GM12878 (cell line): Measurements from ENCODE around the gene PTPRN2. TPM values are rescaled to one million over a fixed set of nuclear protein-coding genes. Genes with fewer than 3 reads are reported as not detected.

Experiments
- ATAC-seq: fragments of 200-7000 bp; cut with Tn5 transposase; 3 replicates; pipeline ENCODE4 v1.9.1; 2020; ENCODE audit warnings: mild to moderate bottlenecking, moderate library complexity
- BruUV-seq: library from RNA; stranded (reverse); fragments of 400-500 nt; replicated peaks from 2 replicates; lab custom pipeline; 2021; lab: Mats Ljungman, UMichigan
- CTCF ChIA-PET: fragments of 300-600 bp; sonication (Branson Sonifier 250); formaldehyde crosslinking; extraction: SDS; loops from one replicate; lab custom pipeline; 2021; ENCODE audit warnings: inconsistent platforms; lab: Yijun Ruan, JAX
- POLR2A ChIA-PET: fragments of 350-600 bp; formaldehyde crosslinking; extraction: SDS; loops from one replicate; lab custom pipeline; 2021; ENCODE audit warnings: inconsistent platforms; lab: Charles Lee
- RAD21 ChIA-PET: fragments of 300-600 bp; sonication (Branson Sonifier 250); formaldehyde crosslinking; loops from one replicate; lab custom pipeline; 2023; ENCODE audit warnings: antibody characterized with exemption; ENCODE audit not compliant: unreplicated experiment; lab: Charles Lee
- SMC1A ChIA-PET: fragments of 300-600 bp; sonication (Branson Sonifier 250); formaldehyde crosslinking; loops from one replicate; lab custom pipeline; 2023; ENCODE audit not compliant: unreplicated experiment, uncharacterized antibody; lab: Charles Lee
- DNase-seq: peaks from one replicate; pipeline ENCODE4 v3.0.0-alpha.2; 2011; ENCODE audit warnings: low read depth, low spot score
- FAIRE-seq: peaks from 3 replicates; lab custom pipeline; 2011; peaks lifted over from hg19 to GRCh38; lab: Jason Lieb, UNC
- H2AFZ ChIP-seq: 2 replicates; pipeline ENCODE4 v1.6.0; 2011; ENCODE audit warnings: low read depth, low read length, control low read depth; ENCODE audit not compliant: control insufficient read depth
- H3K27ac ChIP-seq: 2 replicates; pipeline ENCODE4 v1.5.1; 2011; ENCODE audit warnings: control low read depth; ENCODE audit not compliant: control insufficient read depth, insufficient read depth
- H3K27me3 ChIP-seq, 2 experiments: replicated peaks in 1 of 2; 2 replicates each; pipeline versions ENCODE4 v1.6.0 to v1.6.1; 2011; ENCODE audit warnings: low read length in 1 of 2; ENCODE audit not compliant: control insufficient read depth in 2 of 2, insufficient read depth in 2 of 2
- H3K36me3 ChIP-seq, 2 experiments: 2 replicates each; pipeline ENCODE4 v1.5.1; 2011; ENCODE audit warnings: low read length in 1 of 2; ENCODE audit not compliant: control insufficient read depth in 2 of 2, insufficient read depth in 2 of 2
- H3K4me1 ChIP-seq: 2 replicates; pipeline ENCODE4 v1.6.1; 2011; ENCODE audit warnings: mild to moderate bottlenecking, low read length, moderate library complexity, mixed read lengths; ENCODE audit not compliant: control insufficient read depth, insufficient read depth
- H3K4me2 ChIP-seq: 2 replicates; pipeline ENCODE4 v1.6.0; 2011; ENCODE audit warnings: control low read depth; ENCODE audit not compliant: control insufficient read depth, insufficient read depth
- H3K4me3 ChIP-seq: fragments of 200-600 bp; sonication (generic); 2 replicates; pipeline ENCODE4 v1.5.1; 2016
- H3K79me2 ChIP-seq: 2 replicates; pipeline ENCODE4 v1.6.0; 2011; ENCODE audit warnings: low read length; ENCODE audit not compliant: control insufficient read depth, insufficient read depth
- H3K9ac ChIP-seq: 2 replicates; pipeline ENCODE4 v1.8.0; 2011; ENCODE audit warnings: low read length, control low read depth, mixed read lengths; ENCODE audit not compliant: control insufficient read depth, insufficient read depth
- H3K9me3 ChIP-seq: replicated peaks from 3 replicates; pipeline ENCODE4 v1.5.1; 2011; ENCODE audit warnings: mild to moderate bottlenecking, low read length; ENCODE audit not compliant: control insufficient read depth, insufficient read depth
- H4K20me1 ChIP-seq: 2 replicates; pipeline ENCODE4 v1.6.0; 2011; ENCODE audit not compliant: control insufficient read depth, insufficient read depth
- BCL11A ChIP-seq: IDR thresholded peaks from 2 replicates; pipeline ENCODE4 v1.6.1; 2011; ENCODE audit warnings: low read depth, low read length
- BMI1 ChIP-seq: fragments of 450-650 bp; IDR thresholded peaks from 2 replicates; pipeline ENCODE4 v1.6.1; 2016; ENCODE audit warnings: mild to moderate bottlenecking, moderate library complexity, borderline replicate concordance
- CBX3 ChIP-seq: fragments of 200-600 bp; sonication (generic); IDR thresholded peaks from 2 replicates; pipeline ENCODE4 v1.6.1; 2016; ENCODE audit warnings: low read depth, borderline replicate concordance
- EP300 ChIP-seq, 2 experiments: fragments of 150-350 bp in 1 of 2; IDR thresholded peaks; 2 replicates each; pipeline ENCODE4 v1.6.1; 2011 to 2012; ENCODE audit warnings: low read depth in 2 of 2, low read length in 2 of 2, borderline replicate concordance in 1 of 2, improper control_type of control experiment in 1 of 2, inconsistent platforms in 1 of 2; ENCODE audit not compliant: control insufficient read depth in 1 of 2
- HDAC2 ChIP-seq: fragments of 200-600 bp; sonication (generic); IDR thresholded peaks from 2 replicates; pipeline ENCODE4 v1.6.1; 2017
- IKZF1 ChIP-seq: fragments of 450-650 bp; conservative IDR thresholded peaks from 2 replicates; pipeline ENCODE4 v1.6.1; 2017; ENCODE audit warnings: antibody characterized with exemption, mild to moderate bottlenecking
- IKZF2 ChIP-seq, 2 experiments: fragments of 450-650 bp; IDR thresholded peaks; 2 replicates each; pipeline ENCODE4 v1.6.1; 2017; ENCODE audit warnings: mild to moderate bottlenecking in 2 of 2, moderate library complexity in 2 of 2
- LARP7 ChIP-seq: fragments of 450-650 bp; IDR thresholded peaks from 2 replicates; pipeline ENCODE4 v1.6.1; 2017; ENCODE audit warnings: mild to moderate bottlenecking
- MTA3 ChIP-seq: IDR thresholded peaks from 2 replicates; pipeline ENCODE4 v1.6.1; 2012; ENCODE audit warnings: low read length, inconsistent platforms, borderline replicate concordance
- MYC ChIP-seq: IDR thresholded peaks from 2 replicates; pipeline ENCODE4 v1.6.1; 2011; ENCODE audit warnings: mild to moderate bottlenecking, low read length, moderate library complexity, inconsistent platforms; ENCODE audit not compliant: insufficient read depth, insufficient replicate concordance, insufficient read length, severe bottlenecking
- RAD21 ChIP-seq: IDR thresholded peaks from 2 replicates; pipeline ENCODE4 v1.6.1; 2011; ENCODE audit warnings: mild to moderate bottlenecking, low read depth, low read length, moderate library complexity; ENCODE audit not compliant: insufficient read depth
- RFX5 ChIP-seq: IDR thresholded peaks from 2 replicates; pipeline ENCODE4 v1.6.1; 2011; ENCODE audit warnings: low read depth, low read length, improper control_type of control experiment
- SIX5 ChIP-seq: IDR thresholded peaks from 2 replicates; pipeline ENCODE4 v1.6.1; 2011; ENCODE audit warnings: mild to moderate bottlenecking, low read depth, low read length, moderate library complexity; ENCODE audit not compliant: severe bottlenecking
- SREBF2 ChIP-seq: IDR thresholded peaks from 2 replicates; pipeline ENCODE4 v1.6.1; 2012; ENCODE audit warnings: mild to moderate bottlenecking, low read length
- TBL1XR1 ChIP-seq: IDR thresholded peaks from 2 replicates; pipeline ENCODE4 v1.6.1; 2012; ENCODE audit warnings: low read depth, low read length, improper control_type of control experiment
- YY1 ChIP-seq: IDR thresholded peaks from 2 replicates; pipeline ENCODE4 v1.6.1; 2011; ENCODE audit warnings: low read depth, mild to moderate bottlenecking, low read length
- ZNF384 ChIP-seq: IDR thresholded peaks from 2 replicates; pipeline ENCODE4 v1.6.1; 2012; ENCODE audit warnings: low read depth, mild to moderate bottlenecking, low read length, improper control_type of control experiment, borderline replicate concordance
- WGBS: methylation state at CpG from one replicate; pipeline ENCODE4 v1.1.6; 2016; ENCODE audit warnings: low lambda C conversion rate; ENCODE audit not compliant: insufficient replicate concordance, insufficient coverage; ENCODE audit errors: missing lambda C conversion rate; 5-methylcytosine and 5-hydroxymethylcytosine counted together
- in situ Hi-C: fragments of 300-500 bp; cut with MboI; formaldehyde crosslinking; loops from 9 replicates; pipeline ENCODE4 v1.14.3; 2018; ENCODE audit warnings: mixed read lengths
- intact Hi-C: fragments of 100-400 bp; cut with micrococcal nuclease; formaldehyde crosslinking; loops from one replicate; pipeline ENCODE4 v1.14.2; 2022; ENCODE audit not compliant: unreplicated experiment
- polyA plus RNA-seq, 11 experiments: library from polyadenylated mRNA; depleted of rRNA in 4 of 11; unstranded in 6 of 11; stranded (reverse) in 5 of 11; fragments of >200 nt; fragmentation: Nextera tagmentation in 4 of 11; fragmentation: Illumina TruSeq in 1 of 11; extraction: Ambion mirVana in 4 of 11; extraction: Trizol in 1 of 11; gene quantifications; 1 replicate in 1 of 11; 2 replicates in 10 of 11; pipeline versions ENCODE4 v1.2.1 to v1.2.3, GENCODE V29; 2011 to 2016; ENCODE audit warnings: inconsistent platforms in 2 of 11, missing spikeins in 2 of 11, low read depth in 1 of 11
- total RNA-seq, 4 experiments: library from RNA; depleted of rRNA in 3 of 4; stranded (reverse); fragments of >200 nt in 3 of 4; fragmentation: Illumina TruSeq in 1 of 4; extraction: Trizol in 1 of 4; gene quantifications; 2 replicates each; pipeline versions ENCODE4 v1.2.1 to v1.2.3, GENCODE V29; 2013 to 2021
- TF ChIP-seq, protein P1 (sequence below), 3 experiments: IDR thresholded peaks in 2 of 3; conservative IDR thresholded peaks in 1 of 3; 2 replicates each; pipeline ENCODE4 v1.5.1; 2011; ENCODE audit warnings: low read depth in 3 of 3, low read length in 3 of 3, mild to moderate bottlenecking in 3 of 3, control low read depth in 2 of 3, moderate library complexity in 2 of 3, inconsistent platforms in 1 of 3, mixed read lengths in 1 of 3; ENCODE audit not compliant: control insufficient read depth in 2 of 3, insufficient read depth in 1 of 3; ENCODE audit errors: extremely low read depth in 1 of 3
- TF ChIP-seq, protein P2 (sequence below): fragments of 450-650 bp; conservative IDR thresholded peaks from 2 replicates; pipeline ENCODE4 v1.6.1; 2017; ENCODE audit warnings: mild to moderate bottlenecking, moderate library complexity

PTPRN2 gene
- total and polyA plus RNA-seq, 10 of the 15 experiments (the other 5 are each of a cell fraction or from before 2014, with no cell fraction given), result 5.4 TPM; not detected in 9

DNA sequence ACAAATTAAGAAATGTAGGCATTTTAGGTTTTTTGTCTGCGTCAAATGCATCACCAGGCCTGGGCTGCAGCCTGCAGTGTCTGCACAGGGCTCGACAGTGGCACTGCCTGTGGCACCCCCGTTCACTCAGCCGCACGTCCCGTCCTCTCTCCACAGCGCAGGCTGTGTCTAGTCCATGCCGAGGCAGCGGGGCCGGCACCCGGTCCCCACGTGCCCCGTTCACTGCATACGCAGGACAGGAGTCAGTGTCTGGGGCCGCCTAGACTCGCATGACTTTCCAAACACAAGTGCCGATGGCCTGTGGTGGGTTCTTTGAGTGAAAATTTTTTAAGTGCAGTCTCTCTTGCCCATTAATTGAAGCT is 446.4 kb downstream of the PTPRN2 start:
- in situ Hi-C loops, result no loop called here
- no peak for ATAC-seq
- H3K36me3 ChIP-seq, result no peaks in the 10 kb centered on the region
- H3K27me3 ChIP-seq, result no peaks in the 10 kb centered on the region
- no peaks in the 10 kb centered on the region for H3K79me2 ChIP-seq
- no TSS peak for BruUV-seq
- DNase-seq, result no peak
- 73% methylated on average over 17 of the region's 17 CpGs for WGBS
- SMC1A ChIA-PET, result no interaction called here
- no peak overlapping the region for H2AFZ ChIP-seq
- FAIRE-seq, result no peak
- CTCF ChIA-PET, result no interaction called here
- H3K4me3 ChIP-seq, result no peak overlapping the region
- H4K20me1 ChIP-seq, result no peaks in the 10 kb centered on the region
- TF ChIP-seq MTA3 (no peak), EP300 (IDR thresholded peaks at IDR 0.05; ENCODE audit: borderline replicate concordance in 1 of 2, control insufficient read depth in 1 of 2, low read depth in 2 of 2, low read length in 2 of 2) (no peak), CBX3 (no peak), BCL11A (no peak), BMI1 (no peak), SREBF2 (no peak), RAD21 (no peak), LARP7 (no peak), RFX5 (no peak), SIX5 (no peak), IKZF1 (no peak), HDAC2 (no peak), MYC (no peak), IKZF2 (IDR thresholded peaks at IDR 0.05) (no peak), TBL1XR1 (no peak), YY1 (no peak), ZNF384 (no peak)
- TF ChIP-seq, protein P1, sequence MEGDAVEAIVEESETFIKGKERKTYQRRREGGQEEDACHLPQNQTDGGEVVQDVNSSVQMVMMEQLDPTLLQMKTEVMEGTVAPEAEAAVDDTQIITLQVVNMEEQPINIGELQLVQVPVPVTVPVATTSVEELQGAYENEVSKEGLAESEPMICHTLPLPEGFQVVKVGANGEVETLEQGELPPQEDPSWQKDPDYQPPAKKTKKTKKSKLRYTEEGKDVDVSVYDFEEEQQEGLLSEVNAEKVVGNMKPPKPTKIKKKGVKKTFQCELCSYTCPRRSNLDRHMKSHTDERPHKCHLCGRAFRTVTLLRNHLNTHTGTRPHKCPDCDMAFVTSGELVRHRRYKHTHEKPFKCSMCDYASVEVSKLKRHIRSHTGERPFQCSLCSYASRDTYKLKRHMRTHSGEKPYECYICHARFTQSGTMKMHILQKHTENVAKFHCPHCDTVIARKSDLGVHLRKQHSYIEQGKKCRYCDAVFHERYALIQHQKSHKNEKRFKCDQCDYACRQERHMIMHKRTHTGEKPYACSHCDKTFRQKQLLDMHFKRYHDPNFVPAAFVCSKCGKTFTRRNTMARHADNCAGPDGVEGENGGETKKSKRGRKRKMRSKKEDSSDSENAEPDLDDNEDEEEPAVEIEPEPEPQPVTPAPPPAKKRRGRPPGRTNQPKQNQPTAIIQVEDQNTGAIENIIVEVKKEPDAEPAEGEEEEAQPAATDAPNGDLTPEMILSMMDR (IDR thresholded peaks at IDR 0.05 in 2 of 3, conservative IDR thresholded peaks at IDR 0.05 in 1 of 3; ENCODE audit: control insufficient read depth in 2 of 3, extremely low read depth in 1 of 3, insufficient read depth in 1 of 3, low read depth in 3 of 3, low read length in 3 of 3), result no peak
- TF ChIP-seq, protein P2, sequence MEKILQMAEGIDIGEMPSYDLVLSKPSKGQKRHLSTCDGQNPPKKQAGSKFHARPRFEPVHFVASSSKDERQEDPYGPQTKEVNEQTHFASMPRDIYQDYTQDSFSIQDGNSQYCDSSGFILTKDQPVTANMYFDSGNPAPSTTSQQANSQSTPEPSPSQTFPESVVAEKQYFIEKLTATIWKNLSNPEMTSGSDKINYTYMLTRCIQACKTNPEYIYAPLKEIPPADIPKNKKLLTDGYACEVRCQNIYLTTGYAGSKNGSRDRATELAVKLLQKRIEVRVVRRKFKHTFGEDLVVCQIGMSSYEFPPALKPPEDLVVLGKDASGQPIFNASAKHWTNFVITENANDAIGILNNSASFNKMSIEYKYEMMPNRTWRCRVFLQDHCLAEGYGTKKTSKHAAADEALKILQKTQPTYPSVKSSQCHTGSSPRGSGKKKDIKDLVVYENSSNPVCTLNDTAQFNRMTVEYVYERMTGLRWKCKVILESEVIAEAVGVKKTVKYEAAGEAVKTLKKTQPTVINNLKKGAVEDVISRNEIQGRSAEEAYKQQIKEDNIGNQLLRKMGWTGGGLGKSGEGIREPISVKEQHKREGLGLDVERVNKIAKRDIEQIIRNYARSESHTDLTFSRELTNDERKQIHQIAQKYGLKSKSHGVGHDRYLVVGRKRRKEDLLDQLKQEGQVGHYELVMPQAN, result no peak
- no peaks in the 10 kb centered on the region for H3K4me1 ChIP-seq
- H3K9me3 ChIP-seq, result no peaks in the 10 kb centered on the region; the same call in 2 of the 3 replicates
- no peak overlapping the region for H3K27ac ChIP-seq
- no peak overlapping the region for H3K4me2 ChIP-seq
- intact Hi-C loops, result no loop called here
- POLR2A ChIA-PET, result no interaction called here
- H3K9ac ChIP-seq, result no peak overlapping the region
- RAD21 ChIA-PET, result no interaction called here
